ENCODE results near the gene SMYD3. TPM values are rescaled to one million over a fixed set of nuclear protein-coding genes. Genes with fewer than 3 reads are reported as not detected.

The SMYD3 gene
- total and polyA plus RNA-seq, 9 of the 15 experiments (the other 6 are each of a cell fraction or from before 2014, with no cell fraction given), result 128 to 440 (median 197) TPM

DNA sequence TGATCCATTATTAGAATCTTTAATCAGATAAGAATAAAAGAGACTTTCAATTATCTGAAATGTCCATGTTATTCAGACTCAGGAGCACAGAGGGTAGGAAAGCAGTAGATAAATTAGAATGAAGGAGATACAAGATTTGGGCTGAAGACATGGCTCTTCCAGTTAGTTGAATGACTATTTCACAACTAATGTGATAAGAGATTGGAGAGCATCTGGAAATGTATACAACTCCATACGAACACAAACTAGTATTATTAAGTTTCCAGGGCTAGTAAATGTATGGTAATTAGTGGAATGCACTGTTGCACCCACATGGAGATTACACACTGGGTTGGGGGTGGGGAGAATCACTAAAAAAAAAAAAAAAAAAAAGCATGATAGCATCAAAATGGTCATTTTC lies 734.3 kb downstream of the SMYD3 start:
- 57% methylated on average over 1 of the region's 1 CpG for WGBS (ENCODE audit: insufficient coverage, low coverage, missing lambda C conversion rate)
- ChIA-PET POLR2A (no interaction called here), CTCF (ENCODE audit: low intra/inter-chr PET ratio) (no interaction called here)
- H3K9me3 ChIP-seq (replicated peaks; ENCODE audit: control insufficient read depth, insufficient read depth, low read depth, low read length), result no peaks in the 10 kb centered on the region
- TF ChIP-seq ZNF778 (CRISPR knock-in tag; IDR thresholded peaks at IDR 0.05), result no peak
- TF ChIP-seq ZNF384 (IDR thresholded peaks at IDR 0.05; ENCODE audit: low read depth, low read length), result 0 out of 2 replicates have a peak, but pooled peaks have one; percentile 22
- H3K4me3 ChIP-seq, result no peak overlapping the region
- H3K4me2 ChIP-seq (ENCODE audit: insufficient read depth, low read length), result no peak overlapping the region
- H3K79me2 ChIP-seq (ENCODE audit: control insufficient read depth, insufficient read depth, low read length), result no peaks in the 10 kb centered on the region
- ATAC-seq (no peak), FAIRE-seq (no peak), DNase-seq (ENCODE audit: extremely low read depth in 1 of 4, low spot score in 3 of 4) (no peak)
- no peak overlapping the region for H3K9ac ChIP-seq (ENCODE audit: insufficient read depth in 1 of 2, low read depth in 2 of 2, low read length in 2 of 2)
- BruUV-seq (replicated peaks), result no TSS peak
- intact Hi-C loops (cut with micrococcal nuclease), result no loop called here
- H3K36me3 ChIP-seq (ENCODE audit: control insufficient read depth, insufficient read depth, low read length), result peaks cover 38% of the 10 kb centered on the region; the same call in 2 of the 3 replicates
- no peaks in the 10 kb centered on the region for H4K20me1 ChIP-seq (replicated peaks; ENCODE audit: control insufficient read depth, insufficient read depth, low read length)
- 0 out of 5 replicates have a peak, but pooled peaks cover 0 to 3% of the 10 kb centered on the region in 2 experiments for H3K4me1 ChIP-seq (replicated peaks in 1 of 2; ENCODE audit: control insufficient read depth in 2 of 2, insufficient read depth in 2 of 2, low read length in 2 of 2)
- no peak overlapping the region for H3K27ac ChIP-seq (ENCODE audit: extremely low read depth, low read depth, low read length)
- no peaks in the 10 kb centered on the region for H3K27me3 ChIP-seq (ENCODE audit: control insufficient read depth in 2 of 2, insufficient read depth in 2 of 2, low read length in 2 of 2)
- no peak overlapping the region for H2AFZ ChIP-seq (ENCODE audit: low read depth, low read length)
- no peaks in the 10 kb centered on the region for H3K9me1 ChIP-seq (ENCODE audit: control insufficient read depth, insufficient read depth, low read length)
- in situ Hi-C loops (cut with MboI), result no loop called here

GRCh38 chr1:245772325-245772724 lies 734.8 kb downstream of the SMYD3 start:
- Histone ChIP-seq H3K27me3 (ENCODE audit: control insufficient read depth in 2 of 2, insufficient read depth in 2 of 2, low read length in 2 of 2) (no peaks in the 10 kb centered on the region), H4K20me1 (replicated peaks; ENCODE audit: control insufficient read depth, insufficient read depth, low read length) (no peaks in the 10 kb centered on the region), H3K4me3 (no peak overlapping the region), H3K9me1 (ENCODE audit: control insufficient read depth, insufficient read depth, low read length) (no peaks in the 10 kb centered on the region), H3K4me1 (replicated peaks in 1 of 2; ENCODE audit: control insufficient read depth in 2 of 2, insufficient read depth in 2 of 2, low read length in 2 of 2) (0 out of 5 replicates have a peak, but pooled peaks cover 0 to 3% of the 10 kb centered on the region in 2 experiments), H3K79me2 (ENCODE audit: control insufficient read depth, insufficient read depth, low read length) (no peaks in the 10 kb centered on the region), H3K9ac (ENCODE audit: insufficient read depth in 1 of 2, low read depth in 2 of 2, low read length in 2 of 2) (no peak overlapping the region), H3K4me2 (ENCODE audit: insufficient read depth, low read length) (no peak overlapping the region), H2AFZ (ENCODE audit: low read depth, low read length) (no peak overlapping the region), H3K36me3 (ENCODE audit: control insufficient read depth, insufficient read depth, low read length) (peaks cover 42% of the 10 kb centered on the region; the same call in 2 of the 3 replicates), H3K9me3 (replicated peaks; ENCODE audit: control insufficient read depth, insufficient read depth, low read depth, low read length) (no peaks in the 10 kb centered on the region), H3K27ac (ENCODE audit: extremely low read depth, low read depth, low read length) (no peak overlapping the region)
- DNase-seq (ENCODE audit: extremely low read depth in 1 of 4, low spot score in 3 of 4), result no peak
- in situ Hi-C loops (cut with MboI) (no loop called here), intact Hi-C loops (cut with micrococcal nuclease) (no loop called here)
- ChIA-PET POLR2A (no interaction called here), CTCF (ENCODE audit: low intra/inter-chr PET ratio) (no interaction called here)
- no peak for ATAC-seq
- WGBS (ENCODE audit: insufficient coverage, low coverage, missing lambda C conversion rate), result 93% methylated on average over 1 of the region's 1 CpG
- no TSS peak for BruUV-seq (replicated peaks)
- no peak for FAIRE-seq
- TF ChIP-seq, protein P1, sequence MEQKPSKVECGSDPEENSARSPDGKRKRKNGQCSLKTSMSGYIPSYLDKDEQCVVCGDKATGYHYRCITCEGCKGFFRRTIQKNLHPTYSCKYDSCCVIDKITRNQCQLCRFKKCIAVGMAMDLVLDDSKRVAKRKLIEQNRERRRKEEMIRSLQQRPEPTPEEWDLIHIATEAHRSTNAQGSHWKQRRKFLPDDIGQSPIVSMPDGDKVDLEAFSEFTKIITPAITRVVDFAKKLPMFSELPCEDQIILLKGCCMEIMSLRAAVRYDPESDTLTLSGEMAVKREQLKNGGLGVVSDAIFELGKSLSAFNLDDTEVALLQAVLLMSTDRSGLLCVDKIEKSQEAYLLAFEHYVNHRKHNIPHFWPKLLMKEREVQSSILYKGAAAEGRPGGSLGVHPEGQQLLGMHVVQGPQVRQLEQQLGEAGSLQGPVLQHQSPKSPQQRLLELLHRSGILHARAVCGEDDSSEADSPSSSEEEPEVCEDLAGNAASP (IDR thresholded peaks at IDR 0.05), result no peak
- TF ChIP-seq GATA2 (CRISPR knock-in tag; IDR thresholded peaks at IDR 0.05) (no peak), TEAD4 (IDR thresholded peaks at IDR 0.05; ENCODE audit: low read length) (no peak), TEAD4 (CRISPR knock-in tag; IDR thresholded peaks at IDR 0.05; ENCODE audit: borderline replicate concordance) (no peak), PTTG1 (tag; IDR thresholded peaks at IDR 0.05; ENCODE audit: low read depth) (no peak), FOXA3 (CRISPR knock-in tag; conservative IDR thresholded peaks at IDR 0.05 in 1 of 2, IDR thresholded peaks at IDR 0.05 in 1 of 2) (no peak), ZNF23 (CRISPR knock-in tag; IDR thresholded peaks at IDR 0.05) (no peak), NR2F6 (CRISPR knock-in tag; IDR thresholded peaks at IDR 0.05) (no peak), RBM34 (IDR thresholded peaks at IDR 0.05; ENCODE audit: borderline replicate concordance, insufficient read depth, low read length) (no peak), CBX5 (IDR thresholded peaks at IDR 0.05; ENCODE audit: borderline replicate concordance, low read depth) (no peak), NFYB (IDR thresholded peaks at IDR 0.05; ENCODE audit: extremely low read depth, insufficient read length) (no peak), BCOR (IDR thresholded peaks at IDR 0.05) (no peak), ZNF212 (CRISPR knock-in tag; IDR thresholded peaks at IDR 0.05) (no peak)
- TF ChIP-seq, protein P2, sequence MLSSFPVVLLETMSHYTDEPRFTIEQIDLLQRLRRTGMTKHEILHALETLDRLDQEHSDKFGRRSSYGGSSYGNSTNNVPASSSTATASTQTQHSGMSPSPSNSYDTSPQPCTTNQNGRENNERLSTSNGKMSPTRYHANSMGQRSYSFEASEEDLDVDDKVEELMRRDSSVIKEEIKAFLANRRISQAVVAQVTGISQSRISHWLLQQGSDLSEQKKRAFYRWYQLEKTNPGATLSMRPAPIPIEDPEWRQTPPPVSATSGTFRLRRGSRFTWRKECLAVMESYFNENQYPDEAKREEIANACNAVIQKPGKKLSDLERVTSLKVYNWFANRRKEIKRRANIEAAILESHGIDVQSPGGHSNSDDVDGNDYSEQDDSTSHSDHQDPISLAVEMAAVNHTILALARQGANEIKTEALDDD (IDR thresholded peaks at IDR 0.05), result no peak

All from K562 (cell line).